Endothelial cell of umbilical vein (primary cell): ENCODE results near the gene SARS2. TPM values are rescaled to one million over a fixed set of nuclear protein-coding genes. Genes with fewer than 3 reads are reported as not detected.

Experiments used
- BruUV-seq: library from RNA; stranded (reverse); fragments of 400-500 nt; replicated peaks from 2 replicates; lab custom pipeline; 2021; lab: Mats Ljungman, UMichigan
- CTCF ChIA-PET: fragments of 300-600, 350-600 bp; sonication (Branson Sonifier 250); formaldehyde crosslinking; loops from one replicate; lab custom pipeline; 2021; ENCODE audit warnings: antibody characterized with exemption, inconsistent platforms; lab: Charles Lee
- POLR2A ChIA-PET: fragments of 300-600, 350-600 bp; sonication (Branson Sonifier 250); formaldehyde crosslinking; loops from one replicate; lab custom pipeline; 2021; ENCODE audit warnings: antibody characterized with exemption, inconsistent platforms; lab: Charles Lee
- DNase-seq: peaks from one replicate; pipeline ENCODE4 v3.0.0-alpha.2; 2011; ENCODE audit warnings: low read depth, low spot score
- FAIRE-seq: peaks from 2 replicates; lab custom pipeline; 2011; peaks lifted over from hg19 to GRCh38; lab: Jason Lieb, UNC
- H2AFZ ChIP-seq: 2 replicates; pipeline ENCODE4 v1.6.0; 2012; ENCODE audit warnings: low read depth, low read length, control low read depth, inconsistent platforms
- H3K27ac ChIP-seq: 2 replicates; pipeline ENCODE4 v1.5.1; 2011; ENCODE audit warnings: low read depth, mild to moderate bottlenecking, control low read depth, low read length, moderate library complexity; ENCODE audit not compliant: insufficient read depth
- H3K27me3 ChIP-seq, 2 experiments: 2 replicates each; pipeline versions ENCODE4 v1.6.0 to v1.6.1; 2011; ENCODE audit warnings: low read length in 2 of 2, mixed read lengths in 1 of 2; ENCODE audit not compliant: control insufficient read depth in 2 of 2, insufficient read depth in 2 of 2
- H3K36me3 ChIP-seq, 2 experiments: 2 replicates in 1 of 2; 3 replicates in 1 of 2; pipeline ENCODE4 v1.5.1; 2011; ENCODE audit warnings: low read length in 2 of 2, mild to moderate bottlenecking in 1 of 2, moderate library complexity in 1 of 2; ENCODE audit not compliant: control insufficient read depth in 2 of 2, insufficient read depth in 2 of 2; ENCODE audit errors: extremely low read depth in 1 of 2
- H3K4me1 ChIP-seq: 3 replicates; pipeline ENCODE4 v1.5.1; 2011; ENCODE audit warnings: mild to moderate bottlenecking, low read length; ENCODE audit not compliant: control insufficient read depth, insufficient read depth; ENCODE audit errors: extremely low read depth
- H3K4me2 ChIP-seq: 2 replicates; pipeline ENCODE4 v1.6.1; 2011; ENCODE audit warnings: low read length, control low read depth, mixed read lengths; ENCODE audit not compliant: insufficient read depth
- H3K4me3 ChIP-seq, 3 experiments: fragments of 200-600 bp in 1 of 3; sonication (generic), shearing (Covaris generic) in 1 of 3; replicated peaks in 1 of 3; 2 replicates each; pipeline ENCODE4 v1.5.1; 2011 to 2016; ENCODE audit warnings: control low read depth in 3 of 3, low read length in 3 of 3, mild to moderate bottlenecking in 2 of 3, inconsistent platforms in 1 of 3, low read depth in 1 of 3, moderate library complexity in 1 of 3; ENCODE audit not compliant: insufficient read depth in 1 of 3
- H3K79me2 ChIP-seq: 2 replicates; pipeline ENCODE4 v1.6.0; 2012; ENCODE audit warnings: low read length, inconsistent platforms; ENCODE audit not compliant: control insufficient read depth, insufficient read depth
- H3K9ac ChIP-seq: replicated peaks from 2 replicates; pipeline ENCODE3; 2011; ENCODE audit warnings: low read length, control low read depth; ENCODE audit not compliant: insufficient read depth; ENCODE audit errors: extremely low read depth
- H3K9me1 ChIP-seq: replicated peaks from 3 replicates; pipeline ENCODE4 v1.6.0; 2011; ENCODE audit warnings: mild to moderate bottlenecking, low read length; ENCODE audit not compliant: control insufficient read depth, insufficient read depth; ENCODE audit errors: extremely low read depth
- H3K9me3 ChIP-seq: replicated peaks from 2 replicates; pipeline ENCODE4 v1.5.1; 2012; ENCODE audit warnings: low read length, inconsistent platforms; ENCODE audit not compliant: control insufficient read depth, insufficient read depth
- H4K20me1 ChIP-seq: replicated peaks from 2 replicates; pipeline ENCODE3; 2011; ENCODE audit warnings: mild to moderate bottlenecking, low read length; ENCODE audit not compliant: control insufficient read depth, insufficient read depth; ENCODE audit errors: extremely low read depth
- CTCF ChIP-seq, 2 donors: IDR thresholded peaks; 1 replicate in 1 of 2; 2 replicates in 1 of 2; pipeline ENCODE4 v1.5.1; 2011; ENCODE audit warnings: low read length in 2 of 2, mild to moderate bottlenecking in 2 of 2, moderate library complexity in 2 of 2, control low read depth in 1 of 2, inconsistent platforms in 1 of 2, low read depth in 1 of 2; ENCODE audit not compliant: insufficient read depth in 1 of 2; ENCODE audit errors: extremely low read depth in 1 of 2
- EZH2 ChIP-seq: IDR thresholded peaks from 2 replicates; pipeline ENCODE4 v1.6.1; 2012; ENCODE audit warnings: borderline replicate concordance, low read depth, mild to moderate bottlenecking, moderate library complexity, low read length, inconsistent platforms; ENCODE audit not compliant: severe bottlenecking
- FOS ChIP-seq: IDR thresholded peaks from 2 replicates; pipeline ENCODE4 v1.6.1; 2011; ENCODE audit warnings: mild to moderate bottlenecking, low read length, moderate library complexity, borderline replicate concordance; ENCODE audit not compliant: insufficient read depth
- GATA2 ChIP-seq: IDR thresholded peaks from 2 replicates; pipeline ENCODE4 v1.7.0; 2011; ENCODE audit warnings: low read depth, mild to moderate bottlenecking, moderate library complexity, mixed read lengths, low read length; ENCODE audit not compliant: insufficient read length, insufficient read depth
- JUN ChIP-seq: IDR thresholded peaks from 2 replicates; pipeline ENCODE4 v1.6.1; 2011; ENCODE audit warnings: borderline replicate concordance, low read depth; ENCODE audit not compliant: insufficient read length, insufficient read depth
- MAX ChIP-seq: IDR thresholded peaks from 2 replicates; pipeline ENCODE4 v1.6.1; 2011; ENCODE audit not compliant: insufficient read depth, insufficient read length
- MYC ChIP-seq: IDR thresholded peaks from one replicate; pipeline ENCODE4 v1.6.1; 2011; ENCODE audit warnings: mild to moderate bottlenecking, low read depth, low read length
- POLR2A ChIP-seq: IDR thresholded peaks from 2 replicates; pipeline ENCODE4 v1.6.1; 2012; ENCODE audit warnings: low read depth, mild to moderate bottlenecking, control low read depth, low read length
- POLR2AphosphoS5 ChIP-seq: IDR thresholded peaks from 2 replicates; pipeline ENCODE4 v1.6.1; 2012; ENCODE audit warnings: low read depth, mild to moderate bottlenecking, control low read depth, low read length, moderate library complexity; ENCODE audit not compliant: insufficient read depth
- dilution Hi-C: fragments of 300-500 bp; cut with MboI; formaldehyde crosslinking; loops from one replicate; pipeline ENCODE4 v1.15.0; 2019; ENCODE audit warnings: low sequenced_read_pairs; ENCODE audit not compliant: extremely low pct_ligation_motif_present
- intact Hi-C: fragments of 100-400 bp; cut with micrococcal nuclease; formaldehyde crosslinking; loops from one replicate; pipeline ENCODE4 v1.10.0; 2022
- polyA plus RNA-seq, 4 experiments: library from polyadenylated mRNA; depleted of rRNA in 3 of 4; stranded (reverse) in 3 of 4; unstranded in 1 of 4; fragments of >200 nt; gene quantifications; 2 replicates each; pipeline versions ENCODE4 v1.2.1 to v1.2.3, GENCODE V29; 2011 to 2012; ENCODE audit warnings: missing spikeins in 1 of 4
- total RNA-seq: library from RNA; stranded (reverse); gene quantifications from 2 replicates; pipeline ENCODE4 v1.2.3, GENCODE V29; 2021

Gene SARS2
- total and polyA plus RNA-seq, 2 donors (not counting 3 experiments of a cell fraction or from before 2014, with no cell fraction given) = 40.3 to 43.7 TPM

DNA sequence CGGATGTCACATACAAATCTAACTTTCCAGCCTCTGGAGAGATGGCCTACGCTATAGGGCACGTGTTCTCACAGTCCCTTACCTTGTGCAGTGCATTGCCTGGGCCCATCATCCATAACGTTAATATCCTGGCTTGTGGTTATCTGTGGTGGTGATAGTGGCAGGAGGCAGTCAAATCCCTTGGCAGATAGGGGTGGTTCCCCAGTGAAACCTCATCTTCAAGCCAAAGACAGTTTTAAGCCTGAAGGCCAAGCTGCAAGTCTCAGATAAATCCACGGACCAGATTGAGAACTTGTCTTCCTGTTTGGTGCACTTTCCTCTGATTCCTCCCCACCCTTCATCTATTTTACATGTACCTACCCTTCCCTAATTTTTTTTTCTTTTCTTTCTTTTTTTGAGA is 49.2 kb upstream of the SARS2 start:
- dilution Hi-C loops = no loop called here
- DNase-seq (no peak), FAIRE-seq (no peak)
- Histone ChIP-seq H4K20me1 (no peaks in the 10 kb centered on the region), H3K9me1 (no peaks in the 10 kb centered on the region), H3K4me3 (no peak overlapping the region), H3K36me3 (no peaks in the 10 kb centered on the region), H3K79me2 (peaks cover under 1% of the 10 kb centered on the region), H3K9me3 (no peaks in the 10 kb centered on the region), H3K27ac (no peak overlapping the region), H3K4me1 (peaks cover 8% of the 10 kb centered on the region), H3K9ac (no peak overlapping the region), H2AFZ (no peak overlapping the region), H3K27me3 (no peaks in the 10 kb centered on the region), H3K4me2 (no peak overlapping the region)
- no TSS peak for BruUV-seq
- ChIA-PET POLR2A (no interaction called here), CTCF (no interaction called here)
- intact Hi-C loops = no loop called here
- no peak for TF ChIP-seq POLR2A
- TF ChIP-seq GATA2 = no peak
- no peak for TF ChIP-seq FOS
- TF ChIP-seq CTCF (IDR thresholded peaks at IDR 0.05; ENCODE audit: extremely low read depth in 1 of 2, insufficient read depth in 1 of 2, low read depth in 1 of 2, low read length in 2 of 2) = no peak
- TF ChIP-seq POLR2AphosphoS5 = no peak
- no peak for TF ChIP-seq EZH2
- TF ChIP-seq MAX = no peak
- no peak for TF ChIP-seq JUN
- no peak for TF ChIP-seq MYC
